Transverse colon (tissue), 3 donors: Measurements from ENCODE around the gene AFAP1L2.

Source experiments
- CTCF ChIP-seq, 5 experiments: fragments of 200-600 bp in 3 of 5; fragments of 450-650 bp in 2 of 5; sonication (generic) in 3 of 5; IDR thresholded peaks; 1 replicate in 2 of 5; 2 replicates in 3 of 5; pipeline ENCODE4 v1.5.1; 2016 to 2017; ENCODE audit warnings: antibody characterized with exemption in 5 of 5, inconsistent platforms in 3 of 5, mild to moderate bottlenecking in 2 of 5, moderate library complexity in 1 of 5
- POLR2A ChIP-seq: fragments of 450-650 bp; IDR thresholded peaks from one replicate; pipeline ENCODE4 v1.6.1; 2016; ENCODE audit warnings: antibody characterized with exemption, mild to moderate bottlenecking, moderate library complexity

- TF ChIP-seq CTCF (IDR thresholded peaks at IDR 0.05) (no peak), POLR2A (no peak)
Measured at GRCh38 chr10:114380797-114381196, 23.5 kb downstream of the AFAP1L2 start.
